Measurements from ENCODE around the gene CPB2.
A peak's percentile ranks its signal among the peaks of the same experiment; 100 is the strongest.

CPB2 gene

GRCh38 chr13:46097015-46097414, 7.8 kb downstream of the CPB2 start:
- no peak for DNase-seq

- no peak for DNase-seq
Observed at GRCh38 chr13:46094478-46094877, 10.4 kb downstream of the CPB2 start.

GRCh38 chr13:46088821-46089562, 15.8 kb downstream of the CPB2 start:
- no peak for DNase-seq

DNA sequence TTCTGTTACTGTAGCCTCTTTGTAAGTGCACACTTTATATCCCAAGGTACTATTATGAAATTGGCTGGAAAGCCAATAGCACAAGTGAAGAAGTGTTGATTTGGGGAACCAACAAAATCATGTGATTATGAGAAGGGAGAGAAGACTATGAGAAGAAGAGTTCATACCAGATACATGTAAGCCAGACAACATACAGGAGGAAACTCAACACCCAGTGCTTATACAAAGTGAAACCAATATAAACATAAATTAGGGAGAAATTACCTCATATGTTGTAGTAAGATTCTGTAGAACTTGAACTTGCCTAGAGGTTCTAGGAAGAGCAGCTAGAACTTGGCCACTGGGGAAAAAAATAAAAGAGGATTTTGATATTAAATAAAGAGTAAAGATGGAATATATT, 17.4 kb downstream of the CPB2 start:
- no peak for DNase-seq

DNA sequence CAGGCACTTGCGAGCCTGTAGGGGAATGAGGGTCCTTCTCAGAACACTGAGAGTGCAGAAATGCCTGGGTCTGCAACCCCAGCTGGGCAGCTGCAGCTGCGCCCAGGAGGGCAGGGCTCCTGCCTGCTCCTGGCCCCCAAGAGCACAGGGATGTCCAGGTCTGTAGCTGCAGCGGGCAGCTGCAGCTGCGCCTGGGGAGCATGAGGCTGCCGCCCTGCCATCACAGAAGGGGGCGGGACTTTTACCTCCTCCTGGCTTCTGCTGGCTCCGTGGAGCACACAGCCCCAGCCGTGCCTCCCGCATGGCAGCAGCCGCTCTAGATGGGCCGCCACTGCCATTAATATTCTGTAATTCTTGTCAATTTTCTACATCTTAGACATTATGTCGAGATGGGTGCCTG, 17.8 kb downstream of the CPB2 start:
- no peak for DNase-seq

- no peak for DNase-seq
Observed at GRCh38 chr13:46086421-46086922, 18.4 kb downstream of the CPB2 start.

- DNase-seq = no peak
Observed at GRCh38 chr13:46085737-46086136, 19.1 kb downstream of the CPB2 start.

DNA sequence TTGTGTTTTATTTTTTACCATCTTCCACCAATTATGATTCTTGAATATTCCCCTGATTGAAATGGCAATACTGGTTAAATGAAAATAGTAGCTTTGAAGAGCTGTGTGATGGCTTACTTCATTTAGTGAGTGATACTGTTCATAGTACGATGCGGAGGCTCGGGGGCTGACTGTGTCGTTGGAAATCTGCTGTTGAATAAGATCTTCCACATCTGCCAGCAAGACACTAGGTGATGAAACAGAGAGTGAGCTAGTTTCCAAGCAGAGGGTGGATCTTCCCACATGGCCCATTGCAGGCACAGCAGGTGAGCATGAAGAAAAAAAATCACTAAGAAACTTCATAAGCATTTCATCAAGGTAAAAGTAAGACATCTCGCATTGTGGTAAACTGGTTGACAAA, 22.5 kb downstream of the CPB2 start:
- DNase-seq = no peak

DNA sequence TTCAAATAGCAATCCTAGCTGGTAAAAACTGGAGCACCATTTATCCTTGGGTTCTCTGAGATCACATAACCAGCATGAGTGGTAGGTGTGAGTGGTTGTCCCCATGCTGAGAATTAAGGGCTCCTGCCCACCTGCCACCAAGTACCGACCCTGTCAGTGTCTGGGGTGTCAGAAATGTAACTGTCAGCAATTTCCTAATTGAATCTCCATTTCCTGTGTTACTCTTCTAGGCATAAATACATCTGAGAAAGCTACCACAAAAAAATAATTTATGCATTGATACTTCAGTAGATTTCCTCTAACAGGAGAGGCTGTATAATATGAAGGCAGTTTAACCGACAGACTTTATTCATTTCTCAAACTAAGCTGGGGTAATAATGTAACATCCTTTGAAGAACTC, 25.1 kb downstream of the CPB2 start:
- DNase-seq = no peak

DNA sequence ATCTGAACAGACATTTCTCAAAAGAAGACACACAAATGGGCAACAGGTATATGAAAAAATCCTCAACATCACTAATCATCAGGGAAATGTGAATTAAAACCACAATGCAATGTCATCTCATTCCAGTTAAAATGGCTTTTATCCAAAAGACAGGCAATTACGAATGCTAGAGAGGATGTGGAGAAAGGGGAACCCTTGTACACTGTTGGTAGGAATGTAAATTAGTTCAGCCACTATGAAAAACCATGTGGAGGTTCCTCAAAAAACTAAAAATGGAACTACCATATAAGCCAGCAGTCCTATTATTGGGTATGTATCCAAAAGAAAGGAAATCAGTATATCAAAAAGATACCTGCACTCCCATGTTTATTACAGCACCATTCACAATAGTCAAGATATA, 27.6 kb downstream of the CPB2 start:
- DNase-seq = no peak

DNA sequence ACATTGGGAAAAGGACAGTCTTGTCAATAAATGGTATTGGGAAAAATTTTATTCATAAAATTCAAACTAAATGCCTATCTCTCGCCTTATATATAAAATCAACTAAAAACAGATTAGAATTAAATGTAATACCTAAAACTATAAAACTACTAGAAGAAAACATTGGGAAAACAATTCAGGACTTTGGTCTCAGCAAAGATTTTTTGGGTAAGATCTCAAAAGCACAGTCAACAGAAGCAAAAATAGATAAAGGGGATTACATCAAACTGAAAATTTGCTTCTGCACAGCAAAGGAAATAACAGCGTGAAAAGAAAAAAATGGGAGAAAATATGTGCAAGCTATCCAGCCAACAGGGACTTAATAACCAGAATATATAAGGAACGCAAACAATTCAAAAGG, 28.0 kb downstream of the CPB2 start:
- no peak for DNase-seq

GRCh38 chr13:46075811-46076210, 29.0 kb downstream of the CPB2 start:
- DNase-seq = no peak

- peak; percentile 57 for DNase-seq
Observed at GRCh38 chr13:46071590-46072249, 33.1 kb downstream of the CPB2 start.

GRCh38 chr13:46063292-46063691, 41.5 kb downstream of the CPB2 start:
- no peak for DNase-seq

DNA sequence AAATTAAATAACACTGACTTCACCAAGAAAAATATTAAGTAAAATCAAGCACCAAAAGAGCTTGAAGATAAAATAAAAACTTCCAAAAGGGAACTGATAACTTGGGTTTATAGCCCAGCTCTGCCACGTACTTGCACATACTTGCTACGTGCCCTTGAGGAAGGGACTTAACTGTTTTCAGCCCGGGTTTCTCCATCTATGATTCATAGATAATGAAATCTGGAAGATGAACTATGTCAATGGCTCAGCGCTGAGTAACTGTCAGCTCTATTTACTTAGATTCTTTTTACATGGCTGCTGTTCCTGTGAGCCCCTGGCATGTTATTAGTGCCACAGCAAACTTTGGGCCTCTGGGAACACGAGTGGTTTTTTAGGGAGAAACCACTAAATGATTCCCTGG, 42.6 kb downstream of the CPB2 start:
- no peak for DNase-seq

- no peak for DNase-seq
Observed at GRCh38 chr13:46059405-46059804, 45.4 kb downstream of the CPB2 start.

GRCh38 chr13:46058268-46058667, 46.6 kb downstream of the CPB2 start:
- no peak for DNase-seq

DNA sequence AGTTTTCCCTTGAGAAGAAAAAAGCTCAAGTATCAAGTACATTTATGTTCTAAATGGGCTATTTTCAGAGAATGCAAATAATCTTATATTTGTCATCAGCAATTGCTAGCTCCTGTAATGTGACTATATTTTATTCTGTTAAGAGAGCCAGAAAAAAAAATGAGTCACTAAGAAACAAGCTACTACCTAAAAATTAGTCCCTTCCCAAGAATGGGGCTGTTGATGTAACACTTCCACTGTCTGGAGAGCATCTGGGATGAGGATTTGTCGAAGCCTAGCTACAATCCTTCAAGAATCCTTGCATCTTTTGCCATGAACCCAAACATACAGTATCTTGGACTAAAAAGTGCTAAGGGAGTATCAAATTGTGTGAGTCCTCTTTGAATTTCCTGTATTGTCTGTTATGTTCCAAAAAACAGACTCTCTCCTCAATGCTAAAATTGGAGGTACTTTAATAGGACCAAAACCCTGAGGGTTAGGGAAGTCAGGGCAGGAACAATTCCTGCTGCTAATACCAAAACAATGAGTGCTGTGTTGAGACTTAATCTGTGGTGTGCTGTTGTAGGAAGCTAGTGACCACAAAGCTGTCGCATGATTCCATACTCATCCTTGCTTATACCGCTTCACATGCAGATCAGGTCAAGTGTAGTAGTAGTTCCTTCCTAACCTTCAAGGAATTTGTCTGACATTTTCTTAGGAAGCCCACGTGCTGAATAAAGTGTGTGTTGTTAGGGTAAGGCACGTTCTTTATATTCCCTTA, 47.4 kb downstream of the CPB2 start:
- peak; percentile 70 for DNase-seq

GRCh38 chr13:46053162-46054012, 51.4 kb downstream of the CPB2 start:
- DNase-seq = no peak

DNA sequence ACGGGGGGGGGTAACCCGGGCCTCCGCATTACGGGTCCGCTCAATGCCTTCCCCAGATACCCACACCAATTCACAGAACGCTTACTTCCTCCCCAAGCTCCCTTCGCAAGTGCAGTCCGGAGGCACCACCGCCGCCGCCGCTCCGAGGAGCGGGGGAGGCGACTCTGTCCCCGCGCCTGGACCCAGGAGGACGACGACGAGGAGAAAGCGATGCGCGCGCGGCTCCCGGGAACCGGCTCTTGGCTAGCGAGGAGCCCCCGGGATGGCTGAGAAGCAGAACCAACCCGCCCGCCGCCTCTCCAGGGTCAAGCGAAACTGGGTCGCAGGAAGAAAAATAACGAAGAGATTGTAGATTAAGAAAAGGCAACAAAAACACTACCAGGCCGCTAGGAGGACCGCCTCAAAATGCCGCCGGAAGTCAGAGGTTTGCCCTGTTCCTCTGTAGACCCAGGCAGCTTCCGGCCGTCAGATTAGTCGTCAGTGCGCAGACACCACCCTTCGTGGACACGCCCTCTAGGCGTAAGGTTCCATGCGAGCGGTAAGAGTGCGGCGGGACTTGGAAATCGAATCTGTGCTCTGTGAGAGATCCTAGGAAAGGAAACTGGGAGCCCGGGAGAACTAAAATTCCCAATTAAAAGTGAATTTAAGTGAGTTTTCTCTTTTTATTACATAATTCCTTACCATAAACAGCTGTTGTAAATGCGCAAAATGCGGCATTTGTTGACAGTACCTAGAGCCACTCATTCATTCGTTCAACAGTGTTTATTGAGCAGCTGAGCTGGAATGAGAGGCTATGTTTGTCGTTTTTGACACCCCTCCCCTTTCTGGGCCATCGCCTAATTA, 52.3 kb downstream of the CPB2 start, which contains the start of gene ZC3H13:
ZC3H13 (minus strand) TSS at position 428 of the 843 bp plus-strand sequence. CDS start 7,239 bp downstream, outside the sequence.
- peak; percentile 98 for DNase-seq

GRCh38 chr13:46051968-46052318, 52.9 kb downstream of the CPB2 start:
- DNase-seq = no peak

GRCh38 chr13:46050771-46051170, 54.1 kb downstream of the CPB2 start:
- DNase-seq = no peak

Measured in islet precursor cell (in vitro differentiated cells).